ENCODE results near the gene STRA6. TPM values are rescaled to one million over a fixed set of nuclear protein-coding genes. Genes with fewer than 3 reads are reported as not detected.

Gene STRA6
- total RNA-seq, 4 donors from 2014 or later = 0.39 to 1.9 TPM; not detected in 2

DNA sequence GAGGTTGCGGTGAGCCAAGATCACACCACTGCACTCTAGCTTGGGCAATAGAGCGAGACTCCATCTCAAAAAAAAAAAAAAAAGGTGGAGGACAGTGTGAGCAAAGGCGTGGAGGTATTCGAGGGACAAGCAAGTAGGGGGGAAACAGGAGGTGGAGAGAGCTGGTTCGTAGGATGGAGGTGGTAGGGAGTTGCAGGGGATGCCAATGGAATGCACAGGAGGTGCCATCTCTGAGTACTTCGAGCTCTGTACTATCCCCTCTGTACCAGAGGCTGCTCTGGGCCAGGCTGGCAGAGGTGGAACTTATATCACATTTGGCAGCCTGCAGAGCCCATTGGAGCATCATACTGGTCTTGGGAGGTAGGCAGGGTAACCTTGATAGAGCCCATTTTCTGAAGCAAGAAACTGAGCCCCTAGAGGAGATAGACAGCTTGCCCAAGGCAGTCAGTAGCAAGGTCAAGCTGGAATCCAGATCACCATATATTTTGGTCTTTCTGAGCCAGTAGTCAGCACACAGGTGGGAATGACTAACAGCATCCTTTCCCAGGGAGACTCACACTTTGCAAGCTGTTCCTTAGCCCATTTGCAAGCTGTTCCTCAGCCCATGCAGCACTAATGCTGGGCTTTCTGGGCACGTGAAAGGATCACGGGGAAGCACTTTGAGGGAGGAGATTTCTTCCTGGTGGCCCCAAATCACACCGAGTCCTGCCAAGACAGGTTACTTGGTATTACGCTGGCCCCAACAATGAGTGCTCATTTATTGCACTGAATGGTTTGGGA lies 24.4 kb upstream of the STRA6 start:
- 82 to 86% methylated on average over 10 of the region's 10 CpGs for WGBS, 2 donors
- no peak overlapping the region for H3K27ac ChIP-seq
- H3K27me3 ChIP-seq = peaks cover 0 to 49% of the 10 kb centered on the region in 2 donors

DNA sequence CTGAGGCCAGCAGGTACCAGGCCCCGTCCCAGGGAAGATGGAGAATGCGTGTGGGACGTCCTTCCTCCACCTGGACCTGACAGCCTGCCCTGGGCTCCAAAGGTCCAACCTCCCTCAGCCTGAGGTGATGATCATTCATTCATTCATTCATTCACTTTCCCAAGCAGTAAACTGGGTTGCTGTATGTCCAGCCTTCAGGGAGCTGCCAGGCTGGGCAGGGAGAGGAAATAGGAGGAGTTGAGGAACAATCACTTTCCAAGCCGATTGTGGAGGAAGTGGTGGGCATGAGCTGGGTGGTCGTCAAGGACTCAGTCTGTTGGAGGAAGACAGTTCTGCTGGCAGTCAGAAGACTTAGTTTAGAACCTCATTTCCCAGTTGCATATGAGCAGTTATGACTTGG lies 23.3 kb upstream of the STRA6 start:
- 47 to 69% methylated on average over 2 to 5 of the region's 5 CpGs for WGBS, 2 donors
- no peak for DNase-seq (ENCODE audit: low spot score in 2 of 2)
- no peak for TF ChIP-seq POLR2A (IDR thresholded peaks at IDR 0.05)
- Histone ChIP-seq H3K4me1 (peaks cover 0 to 27% (median 0%) of the 10 kb centered on the region in 4 donors), H3K27me3 (peaks cover 0 to 48% of the 10 kb centered on the region in 2 donors), H3K4me3 (no peak overlapping the region), H3K27ac (no peak overlapping the region), H3K36me3 (no peaks in the 10 kb centered on the region), H3K9me3 (no peaks in the 10 kb centered on the region)

More for the DNA sequence above, 24.4 kb upstream of the STRA6 start:
- H3K36me3 ChIP-seq = no peaks in the 10 kb centered on the region
- H3K4me3 ChIP-seq = no peak overlapping the region
- TF ChIP-seq POLR2A (IDR thresholded peaks at IDR 0.05) = no peak
- TF ChIP-seq, protein P1, sequence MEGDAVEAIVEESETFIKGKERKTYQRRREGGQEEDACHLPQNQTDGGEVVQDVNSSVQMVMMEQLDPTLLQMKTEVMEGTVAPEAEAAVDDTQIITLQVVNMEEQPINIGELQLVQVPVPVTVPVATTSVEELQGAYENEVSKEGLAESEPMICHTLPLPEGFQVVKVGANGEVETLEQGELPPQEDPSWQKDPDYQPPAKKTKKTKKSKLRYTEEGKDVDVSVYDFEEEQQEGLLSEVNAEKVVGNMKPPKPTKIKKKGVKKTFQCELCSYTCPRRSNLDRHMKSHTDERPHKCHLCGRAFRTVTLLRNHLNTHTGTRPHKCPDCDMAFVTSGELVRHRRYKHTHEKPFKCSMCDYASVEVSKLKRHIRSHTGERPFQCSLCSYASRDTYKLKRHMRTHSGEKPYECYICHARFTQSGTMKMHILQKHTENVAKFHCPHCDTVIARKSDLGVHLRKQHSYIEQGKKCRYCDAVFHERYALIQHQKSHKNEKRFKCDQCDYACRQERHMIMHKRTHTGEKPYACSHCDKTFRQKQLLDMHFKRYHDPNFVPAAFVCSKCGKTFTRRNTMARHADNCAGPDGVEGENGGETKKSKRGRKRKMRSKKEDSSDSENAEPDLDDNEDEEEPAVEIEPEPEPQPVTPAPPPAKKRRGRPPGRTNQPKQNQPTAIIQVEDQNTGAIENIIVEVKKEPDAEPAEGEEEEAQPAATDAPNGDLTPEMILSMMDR (IDR thresholded peaks at IDR 0.05) = no peak
- TF ChIP-seq EP300 (IDR thresholded peaks at IDR 0.05) = no peak
- DNase-seq (ENCODE audit: low spot score in 2 of 2) = no peak
- peaks cover 0 to 18% (median 0%) of the 10 kb centered on the region in 4 donors for H3K4me1 ChIP-seq
- no peaks in the 10 kb centered on the region for H3K9me3 ChIP-seq

GRCh38 chr15:74222240-74223119 lies 19.9 kb upstream of the STRA6 start:
- Histone ChIP-seq H3K4me1 (peaks cover 0 to 17% (median 0%) of the 10 kb centered on the region in 4 donors), H3K36me3 (no peaks in the 10 kb centered on the region), H3K9me3 (no peaks in the 10 kb centered on the region), H3K4me3 (no peak overlapping the region), H3K27ac (no peak overlapping the region), H3K27me3 (peaks cover 0 to 24% of the 10 kb centered on the region in 2 donors)
- no peak for DNase-seq (ENCODE audit: low spot score in 2 of 2)
- no peak for TF ChIP-seq EP300 (IDR thresholded peaks at IDR 0.05)
- TF ChIP-seq, protein P1 (IDR thresholded peaks at IDR 0.05) = no peak
- no peak for TF ChIP-seq POLR2A (IDR thresholded peaks at IDR 0.05)
- 27% methylated on average over 23 to 25 of the region's 25 CpGs for WGBS, 2 donors

- H3K27me3 ChIP-seq = peaks cover 0 to 24% of the 10 kb centered on the region in 2 donors
- H3K4me3 ChIP-seq = no peak overlapping the region
These were observed 19.0 kb upstream of the STRA6 start for GRCh38 chr15:74221399-74222239.

More at GRCh38 chr15:74221399-74222239, 19.0 kb upstream of the STRA6 start:
- peaks cover 0 to 17% (median 0%) of the 10 kb centered on the region in 4 donors for H3K4me1 ChIP-seq
- TF ChIP-seq POLR2A (IDR thresholded peaks at IDR 0.05) (no peak), EP300 (IDR thresholded peaks at IDR 0.05) (no peak)
- TF ChIP-seq, protein P1 (IDR thresholded peaks at IDR 0.05) = no peak
- H3K27ac ChIP-seq = no peak overlapping the region
- 32 to 45% methylated on average over 11 of the region's 12 CpGs for WGBS, 2 donors
- no peak for DNase-seq (ENCODE audit: low spot score in 2 of 2)
- H3K36me3 ChIP-seq = no peaks in the 10 kb centered on the region
- H3K9me3 ChIP-seq = no peaks in the 10 kb centered on the region
